Loucy (cell line): ENCODE measurements around the gene NBAS.

Source experiments
- H2AFZ ChIP-seq: fragments of 200-600 bp; sonication (generic); 2 replicates; pipeline ENCODE4 v1.6.0; 2016; ENCODE audit warnings: antibody characterized with exemption, mild to moderate bottlenecking, low read length, moderate library complexity
- H3F3A ChIP-seq: fragments of 200-600 bp; 2 replicates; pipeline ENCODE4 v1.6.0; 2016; ENCODE audit warnings: antibody characterized with exemption, low read depth, mild to moderate bottlenecking
- H3K27me3 ChIP-seq: fragments of 200-600 bp; sonication (generic); 2 replicates; pipeline ENCODE4 v1.6.1; 2014; ENCODE audit warnings: low read length, mild to moderate bottlenecking; ENCODE audit not compliant: insufficient read depth, poor library complexity, severe bottlenecking
- H3K36me3 ChIP-seq: fragments of 200-600 bp; sonication (generic); 2 replicates; pipeline ENCODE4 v1.6.1; 2016; ENCODE audit warnings: low read length; ENCODE audit not compliant: insufficient read depth
- H3K4me1 ChIP-seq: fragments of 200-600 bp; sonication (generic); 2 replicates; pipeline ENCODE4 v1.5.1; 2014; ENCODE audit warnings: low read length, mild to moderate bottlenecking; ENCODE audit not compliant: insufficient read depth, poor library complexity, severe bottlenecking
- H3K4me2 ChIP-seq: fragments of 200-600 bp; sonication (generic); 2 replicates; pipeline ENCODE4 v1.6.0; 2014; ENCODE audit warnings: antibody characterized with exemption, low read length, low read depth, mild to moderate bottlenecking; ENCODE audit not compliant: poor library complexity, severe bottlenecking
- H3K4me3 ChIP-seq: fragments of 200-600 bp; sonication (generic); 2 replicates; pipeline ENCODE4 v1.5.1; 2014; ENCODE audit warnings: low read length, mild to moderate bottlenecking, mixed read lengths; ENCODE audit not compliant: poor library complexity, severe bottlenecking
- H3K79me2 ChIP-seq: fragments of 200-600 bp; sonication (generic); 2 replicates; pipeline ENCODE4 v1.6.1; 2014; ENCODE audit warnings: low read length; ENCODE audit not compliant: insufficient read depth
- H3K9ac ChIP-seq: fragments of 200-600 bp; sonication (generic); 2 replicates; pipeline ENCODE4 v1.6.0; 2014; ENCODE audit warnings: mild to moderate bottlenecking, low read depth, low read length, moderate library complexity; ENCODE audit not compliant: poor library complexity, severe bottlenecking
- H3K9me2 ChIP-seq: fragments of 200-600 bp; sonication (generic); replicated peaks from 2 replicates; pipeline ENCODE4 v1.6.1; 2016; ENCODE audit warnings: low read depth, low read length, mixed read lengths
- H3K9me3 ChIP-seq: fragments of 200-600 bp; sonication (generic); 2 replicates; pipeline ENCODE4 v1.6.1; 2014; ENCODE audit warnings: mild to moderate bottlenecking, antibody characterized with exemption, low read length, low read depth; ENCODE audit not compliant: insufficient read depth
- H4K20me1 ChIP-seq: fragments of 200-600 bp; sonication (generic); 2 replicates; pipeline ENCODE4 v1.6.0; 2014; ENCODE audit warnings: antibody characterized with exemption, low read length, mild to moderate bottlenecking; ENCODE audit not compliant: insufficient read depth, poor library complexity, severe bottlenecking
- EZH2phosphoT487 ChIP-seq: fragments of 200-600 bp; IDR thresholded peaks from 2 replicates; pipeline ENCODE4 v1.6.1; 2018; ENCODE audit warnings: antibody characterized with exemption, mild to moderate bottlenecking, moderate library complexity, borderline replicate concordance
- TF ChIP-seq, protein P1 (sequence below): fragments of 200-600 bp; sonication (generic); conservative IDR thresholded peaks from 2 replicates; pipeline ENCODE4 v1.5.1; 2014; ENCODE audit warnings: mild to moderate bottlenecking, antibody characterized with exemption, low read length

NBAS gene

DNA sequence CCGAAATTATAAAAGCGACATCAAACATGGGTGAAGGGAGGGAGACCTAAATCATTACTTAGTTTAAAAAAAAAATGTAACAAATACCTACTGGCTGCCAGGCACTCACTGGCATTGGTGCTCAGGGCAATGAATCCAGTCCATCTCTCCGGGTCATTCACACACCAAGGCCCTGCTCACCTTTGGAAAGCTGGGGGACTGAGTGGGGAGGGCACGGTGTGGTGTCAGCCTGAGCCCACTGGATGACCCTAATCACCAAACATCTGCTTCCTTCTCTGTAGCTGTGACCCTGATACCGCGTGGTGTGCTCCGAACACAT lies 30.2 kb upstream of the NBAS start:
- Histone ChIP-seq H2AFZ (peak overlapping the region; percentile 98), H3K4me3 (peak overlapping the region; percentile 85)

DNA sequence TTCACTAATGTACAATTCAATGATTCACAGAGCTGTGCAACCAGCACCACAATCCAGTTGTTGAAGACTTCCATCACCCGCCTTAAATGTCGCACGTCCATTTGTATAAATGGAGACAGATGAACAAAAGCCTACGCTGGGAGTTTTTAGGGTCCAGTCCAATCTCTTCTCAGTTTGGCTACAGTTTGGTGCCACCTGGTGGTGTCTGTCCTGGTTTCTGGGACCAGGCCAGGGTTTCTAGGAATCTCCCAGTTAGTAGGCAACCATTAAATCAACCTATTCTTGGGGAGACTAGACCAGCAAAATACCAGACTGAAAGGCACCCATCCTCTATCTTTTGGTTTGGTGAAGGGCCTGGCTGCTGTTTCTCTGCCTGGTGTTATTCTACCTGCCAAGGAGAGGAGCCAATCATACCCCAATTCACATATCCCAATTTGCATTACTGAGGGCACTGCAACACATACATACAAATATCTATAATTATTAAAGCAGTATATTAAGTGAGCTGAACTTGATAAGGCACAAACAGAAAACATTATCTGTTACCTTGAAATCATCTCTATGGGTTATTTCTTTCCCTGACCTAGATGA lies 27.3 kb upstream of the NBAS start:
- H2AFZ ChIP-seq = no peak overlapping the region
- H3K4me3 ChIP-seq = no peak overlapping the region
- H4K20me1 ChIP-seq = peaks cover 5% of the 10 kb centered on the region
- peaks cover 9% of the 10 kb centered on the region for H3K4me1 ChIP-seq
- H3K79me2 ChIP-seq = peaks cover 24% of the 10 kb centered on the region
- no peak overlapping the region for H3K9ac ChIP-seq
- no peaks in the 10 kb centered on the region for H3F3A ChIP-seq
- no peaks in the 10 kb centered on the region for H3K9me3 ChIP-seq
- no peaks in the 10 kb centered on the region for H3K36me3 ChIP-seq
- no peak overlapping the region for H3K4me2 ChIP-seq
- TF ChIP-seq EZH2phosphoT487 = no peak
- TF ChIP-seq, protein P1, sequence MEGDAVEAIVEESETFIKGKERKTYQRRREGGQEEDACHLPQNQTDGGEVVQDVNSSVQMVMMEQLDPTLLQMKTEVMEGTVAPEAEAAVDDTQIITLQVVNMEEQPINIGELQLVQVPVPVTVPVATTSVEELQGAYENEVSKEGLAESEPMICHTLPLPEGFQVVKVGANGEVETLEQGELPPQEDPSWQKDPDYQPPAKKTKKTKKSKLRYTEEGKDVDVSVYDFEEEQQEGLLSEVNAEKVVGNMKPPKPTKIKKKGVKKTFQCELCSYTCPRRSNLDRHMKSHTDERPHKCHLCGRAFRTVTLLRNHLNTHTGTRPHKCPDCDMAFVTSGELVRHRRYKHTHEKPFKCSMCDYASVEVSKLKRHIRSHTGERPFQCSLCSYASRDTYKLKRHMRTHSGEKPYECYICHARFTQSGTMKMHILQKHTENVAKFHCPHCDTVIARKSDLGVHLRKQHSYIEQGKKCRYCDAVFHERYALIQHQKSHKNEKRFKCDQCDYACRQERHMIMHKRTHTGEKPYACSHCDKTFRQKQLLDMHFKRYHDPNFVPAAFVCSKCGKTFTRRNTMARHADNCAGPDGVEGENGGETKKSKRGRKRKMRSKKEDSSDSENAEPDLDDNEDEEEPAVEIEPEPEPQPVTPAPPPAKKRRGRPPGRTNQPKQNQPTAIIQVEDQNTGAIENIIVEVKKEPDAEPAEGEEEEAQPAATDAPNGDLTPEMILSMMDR = peak; percentile 72
- H3K9me2 ChIP-seq = no peaks in the 10 kb centered on the region
- no peaks in the 10 kb centered on the region for H3K27me3 ChIP-seq

More for the DNA sequence above, 30.2 kb upstream of the NBAS start:
- Histone ChIP-seq H3K79me2 (peaks cover 51% of the 10 kb centered on the region), H3K9me2 (no peaks in the 10 kb centered on the region), H3F3A (no peaks in the 10 kb centered on the region), H3K36me3 (peaks cover 13% of the 10 kb centered on the region; the same call in 1 of the 2 replicates), H4K20me1 (peaks cover 18% of the 10 kb centered on the region), H3K4me1 (peaks cover 27% of the 10 kb centered on the region), H3K9me3 (no peaks in the 10 kb centered on the region), H3K4me2 (peak overlapping the region; percentile 70), H3K27me3 (no peaks in the 10 kb centered on the region), H3K9ac (peak overlapping the region; percentile 87)
- TF ChIP-seq, protein P1 = no peak
- TF ChIP-seq EZH2phosphoT487 = no peak

DNA sequence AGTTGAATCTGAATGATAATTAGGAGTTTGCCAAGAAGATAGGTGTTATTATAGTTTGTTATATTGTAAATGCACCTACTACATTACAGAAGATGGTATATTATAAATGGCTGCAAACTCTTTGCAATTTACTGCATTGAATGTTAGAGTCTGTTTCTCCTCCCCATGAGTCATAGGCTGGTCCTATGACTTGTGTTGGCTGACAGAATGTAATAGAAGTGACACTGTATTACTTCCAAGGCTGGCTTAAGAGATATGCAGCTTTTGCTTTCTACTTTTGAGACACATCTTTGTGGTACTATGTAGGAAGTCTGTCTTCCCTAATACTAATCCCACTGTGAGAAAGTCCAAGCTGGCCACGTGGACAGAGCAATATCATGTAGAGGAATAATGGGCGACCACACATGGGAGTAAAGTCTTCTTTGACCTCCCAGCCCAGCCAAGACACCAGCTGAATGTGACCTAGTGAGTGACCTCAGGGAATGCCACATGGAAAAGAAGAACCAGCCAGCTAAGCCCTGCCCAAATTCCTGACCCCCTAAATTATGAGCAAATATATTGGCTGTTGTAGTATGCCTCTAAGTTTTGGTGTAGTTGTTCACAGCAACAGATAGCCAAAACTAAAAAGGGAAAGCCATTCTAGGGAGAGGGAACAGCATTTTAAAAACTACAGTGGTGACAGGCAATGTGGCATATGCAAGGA lies 23.8 kb upstream of the NBAS start:
- H3K9ac ChIP-seq = no peak overlapping the region
- H3K9me2 ChIP-seq = no peaks in the 10 kb centered on the region
- no peak overlapping the region for H3K4me2 ChIP-seq
- no peaks in the 10 kb centered on the region for H3K79me2 ChIP-seq
- TF ChIP-seq, protein P1 = no peak
- TF ChIP-seq EZH2phosphoT487 = no peak
- no peaks in the 10 kb centered on the region for H3K4me1 ChIP-seq
- no peaks in the 10 kb centered on the region for H3K36me3 ChIP-seq
- H3K4me3 ChIP-seq = no peak overlapping the region
- no peaks in the 10 kb centered on the region for H3F3A ChIP-seq
- H2AFZ ChIP-seq = no peak overlapping the region
- no peaks in the 10 kb centered on the region for H3K9me3 ChIP-seq
- no peaks in the 10 kb centered on the region for H3K27me3 ChIP-seq
- H4K20me1 ChIP-seq = no peaks in the 10 kb centered on the region
